ENCODE measurements around the gene AP1G1. TPM values are rescaled to one million over a fixed set of nuclear protein-coding genes. Genes with fewer than 3 reads are reported as not detected.

The AP1G1 gene
- polyA plus RNA-seq, 1 donor from 2014 or later, result 57.1 TPM

DNA sequence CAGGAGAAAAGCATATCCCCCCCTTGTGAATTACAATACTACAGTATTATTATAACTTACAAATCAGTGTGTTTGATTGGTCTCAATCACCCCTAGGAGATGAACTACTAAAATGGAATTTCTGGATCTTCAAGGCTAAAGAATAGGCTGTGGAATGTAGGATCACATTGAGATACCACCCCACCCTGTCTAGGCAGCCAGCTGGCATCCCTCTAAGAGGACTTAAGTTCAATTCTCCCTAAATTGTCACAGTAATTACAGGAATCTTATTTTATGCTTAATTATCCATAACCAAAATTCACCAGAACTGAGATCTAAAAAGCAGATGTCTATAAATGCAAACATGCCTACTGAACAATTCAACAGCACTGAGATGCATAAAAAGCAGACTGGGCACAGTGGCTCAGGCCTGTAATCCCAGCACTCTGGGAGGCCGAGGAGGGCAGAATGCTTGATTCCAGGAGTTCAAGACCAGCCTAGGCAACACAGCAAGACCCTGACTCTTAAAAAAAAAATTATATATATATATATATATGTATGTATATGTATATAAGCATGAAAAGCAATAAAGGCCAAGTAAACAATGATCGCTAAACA, 12.0 kb downstream of the AP1G1 start:
- Histone ChIP-seq H3K27me3 (ENCODE audit: insufficient read depth, low read depth, low read length) (no peaks in the 10 kb centered on the region), H2AFZ (ENCODE audit: low read depth, low read length) (no peak overlapping the region), H3K79me2 (replicated peaks; ENCODE audit: insufficient read depth, low read length) (peaks cover 60% of the 10 kb centered on the region), H3F3A (ENCODE audit: insufficient read depth, low read length, poor library complexity, severe bottlenecking) (no peaks in the 10 kb centered on the region), H3K4me2 (ENCODE audit: low read length) (no peak overlapping the region), H3K36me3 (ENCODE audit: insufficient read depth, low read length) (no peaks in the 10 kb centered on the region), H3K4me3 (ENCODE audit: low read length) (no peak overlapping the region), H3K27ac (ENCODE audit: low read length) (no peak overlapping the region), H3K9me2 (ENCODE audit: insufficient read depth, low read length) (no peaks in the 10 kb centered on the region), H3K9me3 (ENCODE audit: low read length) (no peaks in the 10 kb centered on the region), H3K9ac (ENCODE audit: low read length) (no peak overlapping the region), H4K20me1 (ENCODE audit: insufficient read depth) (no peaks in the 10 kb centered on the region)
- TF ChIP-seq, protein P1, sequence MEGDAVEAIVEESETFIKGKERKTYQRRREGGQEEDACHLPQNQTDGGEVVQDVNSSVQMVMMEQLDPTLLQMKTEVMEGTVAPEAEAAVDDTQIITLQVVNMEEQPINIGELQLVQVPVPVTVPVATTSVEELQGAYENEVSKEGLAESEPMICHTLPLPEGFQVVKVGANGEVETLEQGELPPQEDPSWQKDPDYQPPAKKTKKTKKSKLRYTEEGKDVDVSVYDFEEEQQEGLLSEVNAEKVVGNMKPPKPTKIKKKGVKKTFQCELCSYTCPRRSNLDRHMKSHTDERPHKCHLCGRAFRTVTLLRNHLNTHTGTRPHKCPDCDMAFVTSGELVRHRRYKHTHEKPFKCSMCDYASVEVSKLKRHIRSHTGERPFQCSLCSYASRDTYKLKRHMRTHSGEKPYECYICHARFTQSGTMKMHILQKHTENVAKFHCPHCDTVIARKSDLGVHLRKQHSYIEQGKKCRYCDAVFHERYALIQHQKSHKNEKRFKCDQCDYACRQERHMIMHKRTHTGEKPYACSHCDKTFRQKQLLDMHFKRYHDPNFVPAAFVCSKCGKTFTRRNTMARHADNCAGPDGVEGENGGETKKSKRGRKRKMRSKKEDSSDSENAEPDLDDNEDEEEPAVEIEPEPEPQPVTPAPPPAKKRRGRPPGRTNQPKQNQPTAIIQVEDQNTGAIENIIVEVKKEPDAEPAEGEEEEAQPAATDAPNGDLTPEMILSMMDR (IDR thresholded peaks at IDR 0.05; ENCODE audit: poor library complexity, severe bottlenecking), result no peak
- no peak for TF ChIP-seq RAD21 (conservative IDR thresholded peaks at IDR 0.05)
- no peak for TF ChIP-seq POLR2AphosphoS5 (IDR thresholded peaks at IDR 0.05)
- no peak for TF ChIP-seq EP300 (conservative IDR thresholded peaks at IDR 0.05; ENCODE audit: poor library complexity, severe bottlenecking)
- TF ChIP-seq, protein P2, sequence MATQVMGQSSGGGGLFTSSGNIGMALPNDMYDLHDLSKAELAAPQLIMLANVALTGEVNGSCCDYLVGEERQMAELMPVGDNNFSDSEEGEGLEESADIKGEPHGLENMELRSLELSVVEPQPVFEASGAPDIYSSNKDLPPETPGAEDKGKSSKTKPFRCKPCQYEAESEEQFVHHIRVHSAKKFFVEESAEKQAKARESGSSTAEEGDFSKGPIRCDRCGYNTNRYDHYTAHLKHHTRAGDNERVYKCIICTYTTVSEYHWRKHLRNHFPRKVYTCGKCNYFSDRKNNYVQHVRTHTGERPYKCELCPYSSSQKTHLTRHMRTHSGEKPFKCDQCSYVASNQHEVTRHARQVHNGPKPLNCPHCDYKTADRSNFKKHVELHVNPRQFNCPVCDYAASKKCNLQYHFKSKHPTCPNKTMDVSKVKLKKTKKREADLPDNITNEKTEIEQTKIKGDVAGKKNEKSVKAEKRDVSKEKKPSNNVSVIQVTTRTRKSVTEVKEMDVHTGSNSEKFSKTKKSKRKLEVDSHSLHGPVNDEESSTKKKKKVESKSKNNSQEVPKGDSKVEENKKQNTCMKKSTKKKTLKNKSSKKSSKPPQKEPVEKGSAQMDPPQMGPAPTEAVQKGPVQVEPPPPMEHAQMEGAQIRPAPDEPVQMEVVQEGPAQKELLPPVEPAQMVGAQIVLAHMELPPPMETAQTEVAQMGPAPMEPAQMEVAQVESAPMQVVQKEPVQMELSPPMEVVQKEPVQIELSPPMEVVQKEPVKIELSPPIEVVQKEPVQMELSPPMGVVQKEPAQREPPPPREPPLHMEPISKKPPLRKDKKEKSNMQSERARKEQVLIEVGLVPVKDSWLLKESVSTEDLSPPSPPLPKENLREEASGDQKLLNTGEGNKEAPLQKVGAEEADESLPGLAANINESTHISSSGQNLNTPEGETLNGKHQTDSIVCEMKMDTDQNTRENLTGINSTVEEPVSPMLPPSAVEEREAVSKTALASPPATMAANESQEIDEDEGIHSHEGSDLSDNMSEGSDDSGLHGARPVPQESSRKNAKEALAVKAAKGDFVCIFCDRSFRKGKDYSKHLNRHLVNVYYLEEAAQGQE (IDR thresholded peaks at IDR 0.05; ENCODE audit: borderline replicate concordance), result no peak
- no peak for TF ChIP-seq SMC3 (conservative IDR thresholded peaks at IDR 0.05; ENCODE audit: poor library complexity)
- TF ChIP-seq MXI1 (conservative IDR thresholded peaks at IDR 0.05; ENCODE audit: poor library complexity, severe bottlenecking), result no peak
- no peak for TF ChIP-seq TAF1 (IDR thresholded peaks at IDR 0.05; ENCODE audit: low read depth)
- no peak for TF ChIP-seq EZH2 (IDR thresholded peaks at IDR 0.05; ENCODE audit: borderline replicate concordance, insufficient read depth, low read length, poor library complexity, severe bottlenecking)

DNA sequence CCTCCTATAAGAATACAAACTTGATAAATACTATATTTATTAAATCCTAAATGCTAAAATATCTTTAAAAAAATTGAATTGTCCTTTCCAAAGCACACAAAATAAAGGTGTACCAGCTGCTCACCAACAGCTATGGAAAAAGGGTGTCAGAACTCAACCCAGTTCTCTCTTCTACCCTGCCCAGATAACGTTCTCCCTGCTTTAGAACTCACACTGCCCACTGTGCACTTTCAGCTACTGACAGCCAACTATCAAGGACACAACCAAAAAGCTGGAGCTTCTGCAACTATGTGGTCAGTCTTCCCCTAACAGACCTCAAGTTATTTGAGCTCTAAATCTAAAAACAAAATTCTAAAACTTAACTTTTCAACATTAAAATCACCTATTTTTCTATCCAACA, 13.7 kb downstream of the AP1G1 start:
- no peak overlapping the region for H3K27ac ChIP-seq (ENCODE audit: low read length)
- no peaks in the 10 kb centered on the region for H3K9me3 ChIP-seq (ENCODE audit: low read length)
- peaks cover 70% of the 10 kb centered on the region for H3K79me2 ChIP-seq (replicated peaks; ENCODE audit: insufficient read depth, low read length)
- H3K9ac ChIP-seq (ENCODE audit: low read length), result no peak overlapping the region
- TF ChIP-seq SMC3 (conservative IDR thresholded peaks at IDR 0.05; ENCODE audit: poor library complexity) (no peak), MXI1 (conservative IDR thresholded peaks at IDR 0.05; ENCODE audit: poor library complexity, severe bottlenecking) (no peak), EZH2 (IDR thresholded peaks at IDR 0.05; ENCODE audit: borderline replicate concordance, insufficient read depth, low read length, poor library complexity, severe bottlenecking) (no peak), POLR2AphosphoS5 (IDR thresholded peaks at IDR 0.05) (no peak), TAF1 (IDR thresholded peaks at IDR 0.05; ENCODE audit: low read depth) (no peak), EP300 (conservative IDR thresholded peaks at IDR 0.05; ENCODE audit: poor library complexity, severe bottlenecking) (no peak), RAD21 (conservative IDR thresholded peaks at IDR 0.05) (no peak)
- TF ChIP-seq, protein P2 (IDR thresholded peaks at IDR 0.05; ENCODE audit: borderline replicate concordance), result no peak
- TF ChIP-seq, protein P1 (IDR thresholded peaks at IDR 0.05; ENCODE audit: poor library complexity, severe bottlenecking), result no peak
- H2AFZ ChIP-seq (ENCODE audit: low read depth, low read length), result no peak overlapping the region
- H3F3A ChIP-seq (ENCODE audit: insufficient read depth, low read length, poor library complexity, severe bottlenecking), result no peaks in the 10 kb centered on the region
- no peaks in the 10 kb centered on the region for H4K20me1 ChIP-seq (ENCODE audit: insufficient read depth)
- no peaks in the 10 kb centered on the region for H3K27me3 ChIP-seq (ENCODE audit: insufficient read depth, low read depth, low read length)
- H3K4me2 ChIP-seq (ENCODE audit: low read length), result no peak overlapping the region
- H3K4me3 ChIP-seq (ENCODE audit: low read length), result no peak overlapping the region
- H3K9me2 ChIP-seq (ENCODE audit: insufficient read depth, low read length), result no peaks in the 10 kb centered on the region
- no peaks in the 10 kb centered on the region for H3K36me3 ChIP-seq (ENCODE audit: insufficient read depth, low read length)

All from neural cell (in vitro differentiated cells).